SW480 (cell line): ENCODE results near the gene KIFC3.
A peak's percentile ranks its signal among the peaks of the same experiment; 100 is the strongest.
"Not testable (repeated sequence)": the region's sequence is repeated elsewhere in the genome, so short reads cannot be mapped to it uniquely, and the experiment has no call there.

Source experiments
- DNase-seq: peaks from one replicate; pipeline ENCODE4 v3.0.0-alpha.2; 2016; ENCODE audit warnings: low spot score

Gene KIFC3

DNA sequence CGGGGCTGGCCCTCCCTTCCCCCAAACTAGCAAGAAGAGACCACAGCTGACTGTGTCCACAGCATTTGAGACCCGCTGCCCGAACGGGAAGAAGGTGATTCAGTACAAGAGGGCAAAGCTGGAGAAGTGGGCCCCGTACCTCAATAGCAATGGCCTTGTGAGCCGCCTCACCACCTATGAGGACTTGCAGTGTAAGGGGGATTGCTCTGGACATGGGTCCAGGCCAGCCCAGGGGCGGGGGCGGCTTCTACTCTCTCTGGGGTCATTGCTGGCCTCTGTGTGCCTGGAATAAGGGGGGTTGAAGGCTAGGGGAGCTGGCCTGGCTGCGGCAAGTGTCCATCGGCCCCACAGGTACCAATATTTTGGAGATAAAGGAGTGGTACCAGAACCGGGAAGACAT is 79.6 kb downstream of the KIFC3 start:
- DNase-seq: no peak

DNA sequence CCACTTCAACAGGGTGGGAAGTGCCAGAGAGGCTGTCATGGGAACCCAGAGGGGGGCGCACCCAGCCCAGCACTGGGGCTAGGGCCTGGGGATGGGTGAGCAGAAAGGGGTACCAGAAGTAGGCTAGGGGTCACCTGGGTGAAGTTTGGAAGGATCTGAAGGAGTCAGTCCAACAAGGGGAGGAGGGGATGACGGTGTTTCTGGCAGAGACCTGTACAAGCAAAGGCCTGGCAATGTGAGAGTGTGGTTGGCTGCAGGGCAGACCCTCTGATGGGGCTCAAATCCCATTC is 80.1 kb downstream of the KIFC3 start:
- no peak for DNase-seq

DNA sequence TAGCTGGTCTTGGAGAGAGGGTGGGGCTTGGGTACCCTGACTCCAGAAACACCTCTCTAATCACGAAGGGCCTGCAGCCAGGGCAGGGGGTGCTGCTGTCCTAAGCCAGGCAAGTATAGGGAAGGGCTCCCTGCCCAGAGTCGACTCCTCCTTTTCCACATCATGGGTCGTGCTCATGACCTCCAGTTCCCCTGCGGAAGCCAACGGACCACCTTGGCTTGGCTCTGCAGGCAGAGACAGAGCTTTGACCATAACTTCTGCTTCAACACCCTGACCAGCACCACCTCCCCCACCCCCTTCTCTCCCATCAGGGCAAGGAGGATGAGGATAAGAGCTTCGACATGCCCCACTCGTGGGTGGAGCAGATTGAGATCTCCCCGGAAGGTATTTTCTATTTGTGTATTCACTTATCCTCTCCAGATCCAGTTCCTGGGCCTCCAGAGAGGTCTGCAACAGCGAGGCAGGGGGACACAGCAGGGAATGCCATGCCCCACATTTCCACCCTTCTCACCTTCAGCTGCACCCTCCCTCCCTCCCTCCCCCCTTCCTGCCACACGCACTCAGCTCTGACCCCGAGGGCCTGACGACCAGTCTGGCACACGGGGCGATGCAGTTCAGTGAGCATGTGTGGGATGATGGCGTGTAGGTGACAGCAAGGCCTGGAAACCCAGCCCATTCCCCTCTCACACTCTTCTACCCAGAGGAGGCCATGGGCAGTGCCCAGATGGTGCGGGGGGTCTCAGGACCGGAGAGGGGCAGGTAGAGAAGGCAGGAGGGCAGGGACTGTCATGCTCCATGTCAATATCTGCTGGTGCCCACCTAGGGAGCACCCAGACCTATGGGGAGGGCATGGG is 80.7 kb downstream of the KIFC3 start:
- no peak for DNase-seq

DNA sequence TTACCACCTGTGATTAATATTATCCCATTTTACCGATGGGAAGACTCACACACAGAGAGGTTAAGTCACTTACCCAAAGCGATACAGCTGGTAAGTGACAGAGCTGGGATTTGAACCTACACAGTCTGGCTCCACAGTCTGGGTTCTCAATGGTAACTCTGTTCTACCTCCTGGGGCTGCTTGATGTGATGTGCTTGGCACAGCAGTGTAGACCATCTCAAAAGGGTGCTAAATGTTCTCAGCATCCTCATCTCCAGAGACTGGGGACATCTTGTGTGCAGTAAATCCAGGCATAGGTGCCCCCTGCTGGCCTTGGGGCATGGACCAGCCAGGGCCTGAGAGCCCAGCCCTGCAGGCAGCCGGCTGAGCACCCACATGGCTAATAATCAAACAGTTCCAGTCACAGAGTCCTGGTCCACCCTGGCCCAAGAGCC is 82.1 kb downstream of the KIFC3 start:
- peak; percentile 38 for DNase-seq

DNA sequence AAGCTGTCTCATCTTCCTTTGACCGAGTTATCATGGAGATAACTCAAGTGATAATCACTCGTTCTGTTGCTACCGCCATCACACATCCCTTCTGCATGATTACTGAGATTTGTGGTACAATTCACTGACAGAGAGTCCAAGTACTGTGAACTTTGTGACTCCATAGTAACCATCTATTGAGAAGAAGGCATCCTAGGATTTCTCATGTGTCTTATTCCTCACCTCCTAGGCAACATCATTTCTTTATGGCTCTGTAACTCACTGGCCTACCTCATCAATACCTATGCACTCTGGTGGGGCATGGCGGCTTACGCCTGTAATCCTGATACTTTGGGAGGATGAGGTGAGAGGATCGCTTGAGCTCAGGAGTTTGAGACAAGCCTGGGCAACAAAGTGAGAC is 88.2 kb downstream of the KIFC3 start:
- no peak for DNase-seq

DNA sequence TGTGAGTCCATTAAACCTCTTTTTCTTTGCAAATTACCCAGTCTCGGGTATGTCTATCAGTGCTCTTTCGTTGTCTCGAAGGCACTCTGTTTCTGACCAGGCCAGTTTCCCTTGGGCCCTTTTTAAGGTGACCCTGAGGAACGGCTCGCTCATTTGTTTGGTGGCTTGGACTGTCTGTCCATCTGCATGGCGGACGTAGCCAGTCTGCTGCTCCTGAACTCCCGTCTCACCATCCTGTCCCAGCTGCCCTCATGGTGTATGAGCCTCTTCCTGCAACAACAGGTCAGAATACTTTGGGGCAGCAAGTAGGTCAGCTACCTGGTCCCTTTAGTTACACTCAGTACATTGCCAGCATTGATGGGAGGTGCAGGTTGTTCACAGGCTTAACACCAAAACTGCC is 88.7 kb downstream of the KIFC3 start:
- DNase-seq: no peak

DNA sequence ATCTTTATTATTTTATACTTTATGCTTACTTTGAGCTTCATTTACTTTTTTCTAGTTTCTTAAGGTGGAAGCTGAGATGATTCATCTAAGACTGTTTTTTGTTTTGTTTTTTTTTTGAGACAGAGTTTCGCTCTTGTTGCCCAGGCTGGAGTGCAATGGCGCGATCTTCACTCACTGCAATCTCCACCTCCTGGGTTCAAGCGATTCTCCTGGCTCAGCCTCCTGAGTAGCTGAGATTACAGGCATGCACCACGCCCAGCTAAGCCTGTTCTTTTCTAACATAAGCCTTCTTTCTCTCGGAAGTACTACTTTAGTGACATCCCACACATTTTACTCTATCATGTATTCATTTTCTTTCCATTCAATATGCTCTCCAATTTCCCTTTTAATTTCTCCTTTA is 89.7 kb downstream of the KIFC3 start:
- DNase-seq: not testable (repeated sequence)

DNA sequence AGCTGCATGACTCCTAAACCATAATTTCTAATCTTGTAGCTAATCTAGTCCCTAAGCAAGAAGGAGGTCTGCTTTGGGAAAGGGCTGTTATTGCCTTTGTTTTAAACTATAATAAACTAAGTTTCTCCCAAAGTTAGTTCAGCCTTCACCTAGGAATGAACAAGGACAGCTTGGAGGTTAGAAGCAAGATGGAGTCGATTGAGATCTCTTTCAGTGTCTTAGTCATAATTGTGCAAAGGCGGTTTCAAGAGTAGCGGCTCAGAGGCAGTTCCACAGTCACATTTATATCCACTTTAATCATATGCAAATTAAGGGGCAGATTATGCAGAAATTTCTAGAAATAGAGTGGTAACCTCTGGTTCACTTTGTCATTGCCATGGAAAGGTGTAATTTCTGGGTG is 90.3 kb downstream of the KIFC3 start:
- DNase-seq: no peak

DNA sequence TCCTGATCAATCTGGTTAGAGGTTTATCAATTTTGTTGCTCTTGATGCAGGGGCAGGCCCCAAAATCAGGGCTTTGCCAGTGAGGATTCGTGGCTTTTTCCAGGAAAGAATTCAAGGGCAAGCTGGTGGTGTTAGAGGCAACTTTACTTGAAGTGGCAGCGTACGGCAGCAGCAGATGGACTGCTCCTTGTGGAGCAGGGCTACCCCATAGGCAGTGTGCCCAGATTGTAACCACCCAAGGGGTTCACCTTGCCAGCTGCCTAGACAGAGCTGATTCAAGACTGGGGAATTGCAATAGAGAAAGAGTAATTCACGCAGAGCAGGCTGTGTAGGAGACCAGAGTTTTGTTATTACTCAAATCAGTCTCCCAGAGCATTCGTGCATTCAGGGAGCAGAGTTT is 90.9 kb downstream of the KIFC3 start:
- DNase-seq: no peak

DNA sequence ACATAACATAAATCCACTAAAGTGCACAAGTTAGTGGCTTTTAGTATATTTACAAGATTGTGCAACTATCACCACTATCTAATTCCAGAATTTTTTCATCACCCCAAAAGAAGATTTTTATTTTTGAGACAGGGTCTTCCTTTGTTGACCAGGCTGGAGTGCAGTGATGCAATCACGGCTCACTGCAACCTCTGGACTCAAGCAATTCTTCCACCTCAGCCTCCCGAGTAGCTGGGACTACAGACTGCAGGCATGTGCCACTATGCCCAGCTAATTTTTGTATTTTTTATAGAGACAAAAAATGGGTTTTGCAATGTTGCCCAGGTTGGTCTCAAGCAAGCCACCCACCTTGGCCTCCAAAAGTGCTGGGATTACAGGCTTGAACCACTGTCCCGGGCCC is 92.6 kb downstream of the KIFC3 start:
- no peak for DNase-seq
